GM18526 (cell line): ENCODE measurements around the gene F2RL3.

Experiments
- POLR2A ChIP-seq: IDR thresholded peaks from 3 replicates; pipeline ENCODE4 v1.6.1; 2011; ENCODE audit not compliant: insufficient read length; ENCODE audit errors: extremely low read depth

F2RL3 gene

DNA sequence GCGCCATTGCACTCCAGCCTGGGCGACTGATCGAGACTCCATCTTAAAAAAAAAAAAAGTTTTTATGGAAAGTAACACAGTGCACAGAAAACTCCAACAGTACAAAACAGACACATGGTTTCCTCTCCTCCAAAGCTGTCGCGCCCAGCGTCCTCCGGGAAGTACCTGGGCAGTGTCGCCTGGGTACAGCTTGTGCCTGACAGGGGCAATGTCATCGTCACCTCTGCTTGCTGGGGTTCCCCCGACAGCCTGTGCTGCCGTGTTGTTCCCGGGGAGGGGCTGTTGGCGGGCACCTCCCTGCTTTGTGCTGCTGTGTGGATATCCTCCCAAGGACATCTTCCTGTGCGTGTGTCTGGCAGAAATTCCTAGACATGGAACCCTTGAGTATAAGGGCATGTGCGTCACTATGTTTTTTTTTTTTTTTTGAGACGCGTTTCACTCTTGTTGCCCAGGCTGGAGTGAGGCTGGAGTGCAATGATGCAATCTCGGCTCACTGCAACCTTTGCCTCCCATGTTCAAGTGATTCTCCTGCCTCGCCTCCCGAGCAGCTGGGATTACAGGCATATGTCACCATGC, 2.4 kb upstream of the F2RL3 start:
- no peak for TF ChIP-seq POLR2A

DNA sequence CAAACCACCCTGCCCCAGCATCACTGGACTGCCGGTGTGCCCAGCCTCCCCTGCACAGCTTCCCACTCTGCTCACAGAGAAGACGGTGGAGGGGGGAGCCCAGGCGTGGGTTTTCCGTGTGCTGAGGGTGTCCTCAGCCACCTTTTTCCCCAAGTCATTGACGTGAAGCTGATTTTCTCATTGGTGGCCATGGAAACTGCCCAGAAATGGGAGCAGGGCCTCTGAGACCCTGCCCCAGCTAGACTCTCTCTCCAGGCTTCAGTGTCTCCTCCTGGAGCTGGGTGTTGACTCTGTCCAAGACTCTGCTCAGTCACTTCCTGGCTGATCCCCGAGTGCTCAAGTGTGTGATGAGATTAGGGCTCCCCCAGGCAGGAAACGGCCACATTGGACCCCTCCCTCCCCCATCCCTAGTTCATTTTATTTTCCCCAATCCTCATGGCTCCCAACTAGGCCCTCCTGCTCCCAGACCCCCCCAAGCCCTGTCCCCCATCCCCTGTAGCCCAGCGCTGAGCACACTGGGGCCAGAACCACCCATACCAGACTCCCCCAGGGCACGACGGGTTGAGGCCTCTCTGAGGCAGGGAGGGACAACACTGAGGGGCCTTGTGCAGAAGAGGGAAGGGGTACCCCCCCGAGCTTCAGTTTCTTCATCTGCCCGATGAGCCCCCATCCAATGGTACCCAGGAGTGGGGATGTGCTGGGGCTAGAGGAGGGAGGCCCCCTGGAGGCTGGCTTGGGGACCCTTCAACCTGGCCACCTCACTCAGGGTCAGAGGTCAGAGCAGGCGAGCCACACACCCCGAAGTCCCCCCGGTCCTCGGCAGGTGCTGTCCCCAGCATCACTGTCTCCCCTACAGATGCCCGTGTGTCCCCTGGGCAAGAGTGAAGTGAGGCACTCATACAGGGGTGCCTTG, 1.2 kb upstream of the F2RL3 start:
- TF ChIP-seq POLR2A = no peak

DNA sequence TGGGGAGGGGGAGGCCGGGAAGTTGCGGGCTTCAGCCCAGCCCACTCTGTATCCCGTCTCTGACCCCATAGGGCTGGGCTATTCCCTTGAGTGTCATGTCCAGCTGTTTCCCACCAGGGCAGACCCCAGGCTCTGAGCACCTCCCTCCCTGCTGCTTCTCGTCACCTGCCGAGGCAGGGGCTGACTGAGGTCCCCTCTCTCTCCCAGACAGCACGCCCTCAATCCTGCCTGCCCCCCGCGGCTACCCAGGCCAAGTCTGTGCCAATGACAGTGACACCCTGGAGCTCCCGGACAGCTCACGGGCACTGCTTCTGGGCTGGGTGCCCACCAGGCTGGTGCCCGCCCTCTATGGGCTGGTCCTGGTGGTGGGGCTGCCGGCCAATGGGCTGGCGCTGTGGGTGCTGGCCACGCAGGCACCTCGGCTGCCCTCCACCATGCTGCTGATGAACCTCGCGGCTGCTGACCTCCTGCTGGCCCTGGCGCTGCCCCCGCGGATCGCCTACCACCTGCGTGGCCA, 625 bp downstream of the F2RL3 start:
- TF ChIP-seq POLR2A = no peak

DNA sequence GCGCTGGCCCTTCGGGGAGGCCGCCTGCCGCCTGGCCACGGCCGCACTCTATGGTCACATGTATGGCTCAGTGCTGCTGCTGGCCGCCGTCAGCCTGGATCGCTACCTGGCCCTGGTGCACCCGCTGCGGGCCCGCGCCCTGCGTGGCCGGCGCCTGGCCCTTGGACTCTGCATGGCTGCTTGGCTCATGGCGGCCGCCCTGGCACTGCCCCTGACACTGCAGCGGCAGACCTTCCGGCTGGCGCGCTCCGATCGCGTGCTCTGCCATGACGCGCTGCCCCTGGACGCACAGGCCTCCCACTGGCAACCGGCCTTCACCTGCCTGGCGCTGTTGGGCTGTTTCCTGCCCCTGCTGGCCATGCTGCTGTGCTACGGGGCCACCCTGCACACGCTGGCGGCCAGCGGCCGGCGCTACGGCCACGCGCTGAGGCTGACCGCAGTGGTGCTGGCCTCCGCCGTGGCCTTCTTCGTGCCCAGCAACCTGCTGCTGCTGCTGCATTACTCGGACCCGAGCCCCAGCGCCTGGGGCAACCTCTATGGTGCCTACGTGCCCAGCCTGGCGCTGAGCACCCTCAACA, 1.2 kb downstream of the F2RL3 start:
- TF ChIP-seq POLR2A = no peak

DNA sequence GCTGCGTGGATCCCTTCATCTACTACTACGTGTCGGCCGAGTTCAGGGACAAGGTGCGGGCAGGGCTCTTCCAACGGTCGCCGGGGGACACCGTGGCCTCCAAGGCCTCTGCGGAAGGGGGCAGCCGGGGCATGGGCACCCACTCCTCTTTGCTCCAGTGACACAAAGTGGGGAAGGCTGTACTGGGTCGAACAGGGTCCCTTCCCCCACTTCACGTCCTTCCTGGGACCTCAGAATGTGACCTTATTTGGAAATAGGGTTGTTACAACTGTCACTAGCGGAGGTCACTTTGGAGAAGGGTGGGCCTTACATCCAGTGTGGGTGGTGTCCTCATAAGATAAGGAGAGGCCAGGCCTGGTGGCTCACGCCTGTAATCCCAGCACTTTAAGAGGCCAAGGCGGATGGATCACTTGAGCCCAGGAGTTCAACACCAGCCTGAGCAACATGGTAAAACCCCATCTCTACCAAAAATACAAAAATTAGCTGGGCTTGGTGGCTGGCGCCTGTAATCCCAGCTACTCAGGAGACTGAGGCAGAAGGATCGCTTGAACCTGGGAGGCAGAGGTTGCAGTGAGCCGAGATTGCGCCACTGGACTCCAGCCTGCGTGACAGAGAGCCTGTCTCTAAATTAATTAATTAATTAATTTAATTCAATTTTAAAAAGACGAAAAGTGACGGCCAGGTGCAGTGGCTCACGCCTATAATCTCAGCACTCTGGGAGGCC, 1.8 kb downstream of the F2RL3 start:
- no peak for TF ChIP-seq POLR2A

DNA sequence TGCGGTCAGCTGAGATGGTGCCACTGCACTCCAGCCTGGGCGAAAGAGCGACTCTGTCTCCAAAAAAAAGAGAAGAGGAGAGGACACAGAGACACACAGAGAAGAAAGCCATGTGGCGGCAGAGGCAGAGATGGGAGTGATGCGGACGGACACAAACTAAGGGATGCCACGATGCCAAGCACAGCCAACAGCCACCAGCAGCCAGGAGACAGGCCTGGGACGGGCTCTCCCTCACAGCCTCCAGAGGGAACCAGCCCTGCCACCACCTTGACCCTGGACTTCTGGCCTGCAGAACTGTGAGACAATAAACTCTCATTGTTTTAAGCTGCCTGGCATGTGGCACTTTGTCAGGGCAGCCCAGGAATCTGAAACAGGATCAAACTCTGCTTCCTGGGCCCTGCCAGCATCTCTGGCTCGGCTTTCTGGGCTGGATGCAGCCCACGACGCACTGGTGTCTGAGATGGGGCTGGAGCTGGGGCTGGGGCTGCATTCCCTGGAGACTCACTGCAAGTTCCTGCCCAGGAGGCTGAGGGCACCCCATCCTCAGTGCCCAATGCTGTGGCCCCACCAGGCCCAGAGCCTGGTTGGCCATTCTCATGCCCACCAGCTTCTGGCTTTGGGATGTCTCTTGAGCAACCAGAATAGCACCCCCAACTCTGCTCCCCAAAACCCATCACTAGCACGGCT, 3.0 kb downstream of the F2RL3 start:
- no peak for TF ChIP-seq POLR2A

DNA sequence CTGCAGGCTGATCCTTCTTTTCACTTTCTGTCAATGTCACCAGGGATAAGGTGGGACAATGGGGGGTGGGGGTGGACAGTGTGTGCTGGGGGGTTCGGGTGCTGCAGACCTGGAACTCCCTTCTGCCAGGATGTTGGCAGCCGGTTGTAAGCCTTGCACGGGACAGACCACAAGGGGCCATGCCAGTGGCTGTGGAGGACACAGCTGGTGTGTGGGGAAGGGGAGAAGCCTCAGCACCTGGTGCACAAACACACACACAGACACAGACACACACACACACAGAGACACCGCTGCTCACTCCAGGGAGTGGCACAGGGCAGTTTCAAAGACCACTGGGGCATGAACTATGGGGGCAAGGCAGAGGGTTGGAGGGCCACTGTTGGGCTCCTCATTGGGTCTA, 3.6 kb downstream of the F2RL3 start:
- no peak for TF ChIP-seq POLR2A

DNA sequence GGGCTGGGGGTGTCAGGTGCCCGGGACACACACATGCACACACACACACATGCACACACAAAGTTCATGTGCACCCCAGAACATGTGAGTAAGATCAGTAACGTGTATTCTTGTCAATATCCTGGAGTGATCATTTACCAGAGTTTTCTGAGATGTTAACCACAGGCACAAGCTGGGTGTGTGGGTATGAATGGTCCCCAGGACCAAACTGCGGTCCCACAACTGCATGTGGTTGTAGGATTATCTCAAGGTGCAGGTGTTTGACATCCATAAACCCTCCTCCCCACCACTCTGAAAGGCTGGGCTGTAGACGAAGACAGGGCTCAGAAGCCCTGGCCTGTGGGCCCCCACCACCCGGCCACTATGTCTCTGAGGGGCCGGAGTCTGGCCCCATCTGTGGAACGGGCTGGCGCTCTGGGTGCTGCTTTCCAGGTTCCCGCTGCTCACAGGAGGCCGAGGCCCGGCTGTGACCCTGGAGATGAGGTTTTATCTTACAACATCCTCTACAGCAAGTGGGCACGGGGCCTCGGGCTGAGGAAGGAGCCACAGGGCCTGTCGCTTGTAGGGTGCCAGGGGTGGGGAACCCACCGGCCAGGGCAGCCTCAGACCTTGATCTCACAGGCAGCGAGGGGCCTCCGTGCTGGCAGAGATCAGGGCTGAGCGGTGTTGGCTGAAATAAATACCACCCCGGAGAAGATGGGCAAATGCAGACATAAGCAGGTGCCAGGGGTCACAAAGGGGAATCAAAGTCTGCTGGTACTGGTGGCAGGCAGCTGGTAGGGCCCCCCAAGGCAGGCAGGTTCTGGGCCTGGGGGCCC, 4.3 kb downstream of the F2RL3 start:
- no peak for TF ChIP-seq POLR2A

DNA sequence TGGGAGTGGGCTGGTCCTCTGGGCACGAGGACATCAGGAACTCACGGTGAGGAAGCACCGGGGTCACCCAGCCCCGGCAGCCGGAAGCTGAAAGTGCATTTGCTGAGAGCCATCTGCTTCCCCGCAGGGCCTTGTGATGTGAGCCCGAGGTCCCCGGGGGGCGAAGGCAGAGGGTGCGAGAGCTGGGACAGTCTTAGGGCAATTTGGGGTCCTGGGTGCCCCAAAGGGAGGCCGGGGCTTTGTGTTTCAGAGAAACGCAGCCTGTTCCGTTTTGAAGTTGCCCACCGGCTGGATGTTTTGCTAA, 4.8 kb downstream of the F2RL3 start:
- TF ChIP-seq POLR2A = peak; percentile 12

DNA sequence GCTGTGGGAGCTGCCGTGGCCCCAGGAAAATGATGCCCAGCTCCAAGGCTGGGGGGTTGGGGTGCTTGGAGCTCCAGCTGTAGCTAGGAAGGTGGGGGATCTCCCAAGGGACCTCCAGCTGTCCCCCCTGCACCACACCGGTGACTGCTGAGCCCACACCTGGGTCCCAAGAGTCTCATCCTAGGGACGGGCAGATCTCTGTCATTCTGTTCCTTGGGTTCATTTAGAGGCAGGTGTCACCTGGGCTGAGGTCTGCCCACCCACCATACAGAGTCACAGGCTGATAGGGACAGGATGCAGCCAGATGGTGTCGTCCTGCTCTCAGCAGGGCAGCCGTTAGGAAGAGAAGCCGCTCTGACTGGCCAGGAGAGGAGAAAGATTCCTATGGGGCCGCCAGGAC, 5.3 kb downstream of the F2RL3 start:
- no peak for TF ChIP-seq POLR2A

DNA sequence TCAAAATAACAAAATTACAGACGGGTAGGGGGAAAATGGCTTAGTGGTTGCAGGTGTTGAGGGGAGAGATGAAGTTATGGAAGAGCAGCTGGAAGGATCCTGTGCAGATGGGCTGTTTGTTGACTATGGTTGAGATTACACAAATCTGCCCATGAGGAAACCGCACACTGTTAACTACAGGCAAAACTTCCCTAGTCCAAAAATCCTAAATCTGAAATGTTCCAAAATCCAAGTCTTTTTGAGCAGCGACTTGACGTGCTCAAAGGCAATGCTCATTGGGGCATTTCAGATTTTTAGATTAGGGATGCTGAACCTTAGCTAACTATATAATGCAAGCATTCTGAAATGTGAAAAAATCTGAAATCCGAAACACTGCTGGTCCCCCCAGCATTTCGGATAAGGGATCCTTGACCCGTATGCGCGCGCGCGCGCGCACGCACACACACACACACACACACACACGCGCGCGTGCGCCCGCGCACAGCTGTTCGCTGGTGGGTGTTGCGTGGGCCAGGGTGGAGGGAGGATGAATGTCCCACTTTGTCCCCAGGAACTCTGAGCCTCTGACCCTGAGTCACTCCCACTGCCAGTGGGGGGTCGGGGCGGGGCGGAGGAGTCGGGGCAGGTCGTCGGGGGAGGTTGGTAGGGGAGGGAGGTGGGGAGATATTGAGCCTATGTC, 6.8 kb downstream of the F2RL3 start:
- no peak for TF ChIP-seq POLR2A

DNA sequence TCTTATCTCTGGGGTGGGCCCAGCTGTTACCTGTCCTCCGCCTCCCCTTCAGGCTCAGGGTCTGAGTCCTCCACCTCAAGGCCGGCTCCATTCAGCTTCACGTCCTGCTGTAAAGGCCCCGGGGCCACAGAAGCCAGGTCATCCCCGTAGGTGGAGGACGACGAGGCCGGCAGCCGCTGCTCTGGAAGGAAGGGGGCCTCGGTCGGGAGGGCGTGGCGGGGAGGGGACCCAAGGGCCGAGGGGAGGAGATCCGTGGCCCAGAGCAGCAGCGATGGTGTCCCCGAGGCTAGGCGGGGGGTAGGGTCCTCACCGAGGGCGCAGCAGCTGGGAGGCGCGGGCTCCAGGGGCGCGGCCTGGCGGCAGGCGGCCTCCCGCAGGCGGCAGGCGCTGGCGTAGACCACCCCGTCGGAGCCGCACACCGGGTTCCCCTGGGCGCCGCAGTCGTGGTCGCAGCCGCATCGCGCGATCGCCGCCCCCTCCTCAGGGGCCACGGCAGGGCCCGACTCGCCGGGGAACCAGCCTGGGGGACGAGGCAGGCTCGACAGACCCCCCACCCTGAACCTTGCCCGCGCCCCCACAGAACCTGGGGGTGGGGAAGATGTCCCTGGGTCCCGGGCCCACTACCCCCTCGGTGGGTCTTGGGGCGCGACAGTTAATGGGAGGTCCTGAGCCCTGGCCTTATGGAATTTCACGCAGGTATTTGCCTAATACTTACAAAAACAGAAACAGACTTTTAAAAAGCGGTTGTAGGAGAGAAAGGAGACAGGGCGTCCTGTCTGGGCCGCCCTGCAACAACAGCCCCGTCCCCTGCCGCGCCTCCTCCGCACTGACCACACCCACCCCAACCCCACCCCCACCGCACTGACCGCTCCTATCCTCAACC, 7.6 kb downstream of the F2RL3 start:
- TF ChIP-seq POLR2A = no peak

DNA sequence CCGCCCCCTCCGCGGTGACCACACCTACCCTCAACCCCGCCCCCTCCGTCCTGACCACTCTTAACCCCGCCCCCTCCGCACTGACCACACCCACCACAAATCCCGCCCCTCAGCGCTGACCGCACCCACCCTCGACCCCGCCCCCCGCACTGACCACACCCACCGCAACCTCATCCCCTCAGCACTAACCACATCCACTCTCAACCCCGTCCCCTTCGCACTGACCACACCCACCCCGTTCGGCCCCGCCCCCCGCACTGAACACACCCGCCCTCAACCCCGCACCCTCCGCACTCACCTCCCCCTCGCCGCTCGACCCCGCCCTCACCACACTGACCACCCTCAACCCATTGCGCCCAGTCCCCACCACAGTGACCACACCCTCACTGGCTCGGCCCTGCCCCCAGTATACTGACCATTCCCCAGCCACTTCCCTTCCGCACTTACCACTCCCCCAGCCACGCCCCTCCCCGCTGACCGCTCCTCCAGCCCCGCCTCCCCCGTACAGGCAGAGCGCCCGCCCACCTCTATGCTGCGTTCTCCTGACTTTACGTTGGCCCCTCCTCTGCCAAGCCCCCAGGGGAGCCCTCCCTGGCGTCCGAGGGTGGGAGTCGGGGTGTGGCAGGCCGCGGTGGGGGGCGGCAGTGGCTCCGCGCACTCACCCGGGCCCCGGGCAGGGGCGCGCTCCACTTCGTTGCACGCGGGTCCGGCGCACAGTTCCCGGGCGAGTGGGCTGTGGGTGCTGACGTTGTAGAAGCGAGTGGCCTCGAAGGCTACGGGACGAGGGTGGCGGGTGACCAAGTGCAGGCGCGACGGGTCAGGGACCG, 8.4 kb downstream of the F2RL3 start:
- peak; percentile 21 for TF ChIP-seq POLR2A
